ENCODE data around the gene NUP205. TPM values are rescaled to one million over a fixed set of nuclear protein-coding genes. Genes with fewer than 3 reads are reported as not detected.

The NUP205 gene
- total RNA-seq, 2 experiments from 2014 or later: 50.6 to 54.7 TPM

GRCh38 chr7:135662123-135662372, 104.3 kb downstream of the NUP205 start:
- intact Hi-C loops (cut with DNase I, micrococcal nuclease): loop anchor here (1.0 to 10.0 kb wide), 8 partner anchors 150 to 1345 kb away; partner anchors contain the start of genes MTPN (in 2 of the 2), BPGM (in 1 of the 2), CNOT4 (in 1 of the 2) and SLC35B4 (in 1 of the 2)

GRCh38 chr7:135662373-135663114, 104.8 kb downstream of the NUP205 start, which contains the start of gene STMP1:
TSS of gene STMP1 (plus strand) at chr7:135662514.
- intact Hi-C loops (cut with DNase I, micrococcal nuclease): loop anchor here (1.0 to 10.0 kb wide), 8 partner anchors 150 to 1345 kb away; partner anchors contain the start of genes MTPN (in 2 of the 2), BPGM (in 1 of the 2), CNOT4 (in 1 of the 2) and SLC35B4 (in 1 of the 2)
- Mint-ChIP-seq H3K4me3 (peak within 1 kb of the TSS; percentile 93), H3K27ac (peak within 1 kb of the TSS; percentile 81), H3K36me3 (ENCODE audit: low read depth) (peaks cover 14% of the 10 kb centered on the region), H3K27me3 (no peaks in the 10 kb centered on the region), H3K9me3 (no peaks in the 10 kb centered on the region), H3K4me1 (ENCODE audit: low read depth) (peaks cover 48% of the 10 kb centered on the region)
- Histone ChIP-seq H3K36me3 (ENCODE audit: insufficient read depth, low read length) (no peaks in the 10 kb centered on the region), H3K9me3 (ENCODE audit: control insufficient read depth in 1 of 2, insufficient read depth in 1 of 2, low read length in 2 of 2) (no peaks in the 10 kb centered on the region), H3K27me3 (ENCODE audit: control insufficient read depth in 1 of 2, insufficient read depth in 2 of 2, low read length in 2 of 2) (no peaks in the 10 kb centered on the region), H3K4me3 (ENCODE audit: low read length) (peak within 1 kb of the TSS; percentile 89), H3K4me1 (ENCODE audit: insufficient read depth, low read length) (peaks cover 23% of the 10 kb centered on the region), H3K27ac (ENCODE audit: low read depth in 1 of 2, low read length in 2 of 2) (peak within 1 kb of the TSS; percentile 47 to 53)
- POLR2A ChIA-PET: interaction anchor here (0.5 to 1.1 kb wide), 8 partner anchors 10 to 514 kb away, joined by 3 to 5 read pairs (median 3); partner anchors contain the start of genes MTPN and TMEM140
- CTCF ChIA-PET: interaction anchor here (0.8 to 3.2 kb wide), 5 partner anchors 9 to 1346 kb away, joined by 3 to 16 read pairs (median 5); partner anchors contain the start of genes AGBL3 and SLC35B4
- DNase-seq (peak; percentile 93 to 98 (median 96)), ATAC-seq (ENCODE audit: poor library complexity) (peak; percentile 97)
- TF ChIP-seq CTCF (IDR thresholded peaks at IDR 0.05): no peak

More at GRCh38 chr7:135662123-135662372, 104.3 kb downstream of the NUP205 start:
- Mint-ChIP-seq H3K27me3 (no peaks in the 10 kb centered on the region), H3K27ac (peak overlapping the region; percentile 81), H3K4me3 (peak overlapping the region; percentile 93), H3K36me3 (ENCODE audit: low read depth) (peaks cover 14% of the 10 kb centered on the region), H3K9me3 (no peaks in the 10 kb centered on the region), H3K4me1 (ENCODE audit: low read depth) (peaks cover 48% of the 10 kb centered on the region)
- Histone ChIP-seq H3K27ac (ENCODE audit: low read depth in 1 of 2, low read length in 2 of 2) (peak overlapping the region in 1 of 2 donors; percentile 53), H3K36me3 (ENCODE audit: insufficient read depth, low read length) (no peaks in the 10 kb centered on the region), H3K27me3 (ENCODE audit: control insufficient read depth in 1 of 2, insufficient read depth in 2 of 2, low read length in 2 of 2) (no peaks in the 10 kb centered on the region), H3K9me3 (ENCODE audit: control insufficient read depth in 1 of 2, insufficient read depth in 1 of 2, low read length in 2 of 2) (no peaks in the 10 kb centered on the region), H3K4me3 (ENCODE audit: low read length) (peak overlapping the region; percentile 89), H3K4me1 (ENCODE audit: insufficient read depth, low read length) (peaks cover 23% of the 10 kb centered on the region)
- TF ChIP-seq CTCF (IDR thresholded peaks at IDR 0.05): peak; percentile 80
- ATAC-seq (ENCODE audit: poor library complexity) (peak; percentile 22), DNase-seq (peak in 1 of 14 experiments; percentile 7)
- POLR2A ChIA-PET: interaction anchor here (0.7 to 1.2 kb wide), 5 partner anchors 9 to 333 kb away, joined by 3 to 5 read pairs (median 3); no protein-coding TSS in a partner anchor
- CTCF ChIA-PET: interaction anchor here (0.9 to 3.2 kb wide), 4 partner anchors 10 to 1345 kb away, joined by 3 to 16 read pairs (median 8); partner anchors contain the start of gene SLC35B4

- no peaks in the 10 kb centered on the region for H3K27me3 Mint-ChIP-seq
- H3K4me1 ChIP-seq (ENCODE audit: insufficient read depth, low read length): peaks cover 23% of the 10 kb centered on the region
- CTCF ChIA-PET: interaction anchor here (0.7 to 3.2 kb wide), 3 partner anchors 8 to 383 kb away, joined by 4 to 16 read pairs (median 11); no protein-coding TSS in a partner anchor
- no peaks in the 10 kb centered on the region for H3K9me3 ChIP-seq (ENCODE audit: control insufficient read depth in 1 of 2, insufficient read depth in 1 of 2, low read length in 2 of 2)
- H3K4me1 Mint-ChIP-seq (ENCODE audit: low read depth): peaks cover 64% of the 10 kb centered on the region
- H3K27ac ChIP-seq (ENCODE audit: low read depth in 1 of 2, low read length in 2 of 2): no peak overlapping the region
- no peak for TF ChIP-seq CTCF (IDR thresholded peaks at IDR 0.05)
- H3K27ac Mint-ChIP-seq: peak overlapping the region; percentile 82
- H3K4me3 Mint-ChIP-seq: peak overlapping the region; percentile 85
- H3K36me3 Mint-ChIP-seq (ENCODE audit: low read depth): peaks cover 22% of the 10 kb centered on the region
- intact Hi-C loops (cut with DNase I, micrococcal nuclease): loop anchor here (5.0 to 10.0 kb wide), 5 partner anchors 152 to 1347 kb away; partner anchors contain the start of genes CNOT4 (in 1 of the 2), SLC35B4 (in 1 of the 2) and WDR91 (in 1 of the 2)
- no peaks in the 10 kb centered on the region for H3K27me3 ChIP-seq (ENCODE audit: control insufficient read depth in 1 of 2, insufficient read depth in 2 of 2, low read length in 2 of 2)
- POLR2A ChIA-PET: no interaction called here
- no peaks in the 10 kb centered on the region for H3K9me3 Mint-ChIP-seq
- DNase-seq: no peak
- no peak for ATAC-seq (ENCODE audit: poor library complexity)
- no peak overlapping the region for H3K4me3 ChIP-seq (ENCODE audit: low read length)
- no peaks in the 10 kb centered on the region for H3K36me3 ChIP-seq (ENCODE audit: insufficient read depth, low read length)
Observed at GRCh38 chr7:135664046-135664589, 106.4 kb downstream of the NUP205 start.
